Measurements from ENCODE around the gene RDH8.

GRCh38 chr19:10027158-10027997 is 14.1 kb downstream of the RDH8 start:
- peak in 1 of 2 experiments; percentile 12; a peak in 1 of 4 replicates for TF ChIP-seq EP300 (IDR thresholded peaks at IDR 0.05; ENCODE audit: borderline replicate concordance in 1 of 2, low read depth in 1 of 2, low read length in 1 of 2)
- TF ChIP-seq MAX (IDR thresholded peaks at IDR 0.05; ENCODE audit: low read depth): peak; percentile 99
- peak; percentile 89 for TF ChIP-seq CTCF (IDR thresholded peaks at IDR 0.05)
- peak; percentile 84 for TF ChIP-seq MXI1 (IDR thresholded peaks at IDR 0.05; ENCODE audit: low read depth, low read length)
- TF ChIP-seq RFX5 (IDR thresholded peaks at IDR 0.05; ENCODE audit: low read length): no peak
- no peak for TF ChIP-seq TAF1 (IDR thresholded peaks at IDR 0.05; ENCODE audit: borderline replicate concordance, low read depth, low read length)
- no peak for TF ChIP-seq EZH2phosphoT487 (IDR thresholded peaks at IDR 0.05; ENCODE audit: borderline replicate concordance, low read depth)
- no peak for TF ChIP-seq POLR2AphosphoS5 (IDR thresholded peaks at IDR 0.05; ENCODE audit: low read depth, low read length)
- TF ChIP-seq SMC3 (IDR thresholded peaks at IDR 0.05; ENCODE audit: low read depth, low read length): peak; percentile 95
- peak; percentile 92 for TF ChIP-seq NFIC (IDR thresholded peaks at IDR 0.05; ENCODE audit: borderline replicate concordance)
- no peak for TF ChIP-seq ZBTB33 (IDR thresholded peaks at IDR 0.05; ENCODE audit: borderline replicate concordance, low read depth)
- TF ChIP-seq TCF12 (IDR thresholded peaks at IDR 0.05): peak; percentile 64; the same call in 1 of the 2 replicates

All from SK-N-SH (cell line).